ENCODE data around the gene LRGUK. TPM values are rescaled to one million over a fixed set of nuclear protein-coding genes. Genes with fewer than 3 reads are reported as not detected.

Gene LRGUK
- total and polyA plus RNA-seq, 2 donors (not counting 1 experiment from before 2014, with no cell fraction given) = 0.27 to 0.49 TPM

DNA sequence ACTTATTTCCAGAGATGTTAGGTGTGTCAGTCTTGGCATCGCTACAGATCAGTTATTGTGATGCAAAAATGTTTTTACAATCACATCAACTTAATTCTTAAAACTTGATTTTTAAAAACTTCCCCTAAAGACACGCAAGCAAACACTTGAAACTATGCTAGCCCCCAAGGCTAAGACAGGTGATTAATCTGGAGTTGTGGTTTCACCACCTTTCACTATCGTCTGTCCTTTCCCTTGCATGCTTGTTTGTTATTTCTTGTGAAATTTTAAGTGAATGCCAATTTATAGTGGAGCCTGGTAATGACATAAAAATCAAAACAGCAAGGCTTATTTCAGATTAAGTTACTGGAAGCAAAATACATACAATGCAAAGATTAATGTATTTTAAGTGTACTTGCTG is 119.2 kb downstream of the LRGUK start:
- no CpG with 5 or more reads among the region's 3 CpGs for WGBS (ENCODE audit: insufficient coverage)
- no peaks in the 10 kb centered on the region for H3K27me3 ChIP-seq (replicated peaks in 1 of 4; ENCODE audit: control extremely low read depth in 1 of 4, control insufficient read depth in 3 of 4, insufficient read depth in 4 of 4, low read length in 3 of 4)
- no peak overlapping the region for H3K4me3 ChIP-seq (ENCODE audit: control extremely low read depth in 1 of 5, extremely low read depth in 1 of 5, insufficient read depth in 1 of 5, low read depth in 2 of 5, low read length in 4 of 5)
- H3K9ac ChIP-seq (ENCODE audit: low read length) = no peak overlapping the region
- H3K27ac Mint-ChIP-seq = no peak overlapping the region
- no peaks in the 10 kb centered on the region for H3K4me1 ChIP-seq (ENCODE audit: control insufficient read depth in 2 of 2, insufficient read depth in 2 of 2, low read length in 2 of 2)
- ChIA-PET CTCF (no interaction called here), POLR2A (no interaction called here)
- H3K27me3 Mint-ChIP-seq = no peaks in the 10 kb centered on the region
- no peak overlapping the region for H3K27ac ChIP-seq (ENCODE audit: low read length in 2 of 2)
- no peak for DNase-seq
- H2AFZ ChIP-seq (ENCODE audit: insufficient read depth, low read depth, low read length, poor library complexity, severe bottlenecking) = no peak overlapping the region
- H3K79me2 ChIP-seq (ENCODE audit: control insufficient read depth, insufficient read depth, low read length) = no peaks in the 10 kb centered on the region
- no peaks in the 10 kb centered on the region for H4K20me1 ChIP-seq (ENCODE audit: control insufficient read depth, insufficient read depth, low read length, poor library complexity, severe bottlenecking)
- intact Hi-C loops (cut with micrococcal nuclease) = no loop called here
- no peak for ATAC-seq (ENCODE audit: low read depth)
- H3K9me3 Mint-ChIP-seq (ENCODE audit: insufficient read depth) = no peaks in the 10 kb centered on the region
- peaks cover 5% of the 10 kb centered on the region for H3K4me1 Mint-ChIP-seq
- H3K36me3 ChIP-seq (replicated peaks in 1 of 2; ENCODE audit: control extremely low read depth in 1 of 2, control insufficient read depth in 1 of 2, extremely low read depth in 1 of 2, insufficient read depth in 2 of 2, low read length in 1 of 2) = no peaks in the 10 kb centered on the region
- no peak overlapping the region for H3K4me3 Mint-ChIP-seq
- H3K9me3 ChIP-seq (ENCODE audit: control extremely low read depth in 1 of 3, control insufficient read depth in 2 of 3, insufficient read depth in 1 of 3, low read length in 2 of 3) = no peaks in the 10 kb centered on the region
- no peak for TF ChIP-seq CTCF (IDR thresholded peaks at IDR 0.05)
- TF ChIP-seq EZH2 (IDR thresholded peaks at IDR 0.05; ENCODE audit: borderline replicate concordance, insufficient read depth, low read depth, low read length, poor library complexity, severe bottlenecking) = no peak
- H3K4me2 ChIP-seq (replicated peaks; ENCODE audit: low read depth, low read length, poor library complexity, severe bottlenecking) = no peak overlapping the region

DNA sequence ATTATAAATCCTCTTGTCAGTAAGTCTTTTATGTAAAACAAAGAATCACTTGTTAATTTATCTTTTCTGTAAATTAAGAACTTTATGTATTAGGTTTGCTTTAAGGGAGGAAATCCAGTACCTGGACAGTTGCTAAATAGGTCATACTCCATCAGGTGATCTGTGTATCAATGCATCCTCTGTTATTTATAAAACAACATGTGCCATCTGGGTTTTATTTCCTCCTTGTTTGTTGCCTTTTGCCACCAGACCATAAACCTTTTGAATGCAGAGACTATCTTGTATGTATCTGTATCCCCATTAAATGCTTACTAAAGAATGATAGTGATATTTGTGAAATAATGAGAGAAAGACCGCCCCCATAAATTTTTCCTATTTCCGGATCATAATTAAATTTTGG is 119.6 kb downstream of the LRGUK start:
- Mint-ChIP-seq H3K4me3 (no peak overlapping the region), H3K27me3 (no peaks in the 10 kb centered on the region), H3K9me3 (ENCODE audit: insufficient read depth) (no peaks in the 10 kb centered on the region), H3K4me1 (peaks cover 5% of the 10 kb centered on the region), H3K27ac (no peak overlapping the region)
- Histone ChIP-seq H2AFZ (ENCODE audit: insufficient read depth, low read depth, low read length, poor library complexity, severe bottlenecking) (no peak overlapping the region), H3K79me2 (ENCODE audit: control insufficient read depth, insufficient read depth, low read length) (no peaks in the 10 kb centered on the region), H3K4me2 (replicated peaks; ENCODE audit: low read depth, low read length, poor library complexity, severe bottlenecking) (no peak overlapping the region), H3K27ac (ENCODE audit: low read length in 2 of 2) (no peak overlapping the region), H3K27me3 (replicated peaks in 1 of 4; ENCODE audit: control extremely low read depth in 1 of 4, control insufficient read depth in 3 of 4, insufficient read depth in 4 of 4, low read length in 3 of 4) (no peaks in the 10 kb centered on the region), H3K9me3 (ENCODE audit: control extremely low read depth in 1 of 3, control insufficient read depth in 2 of 3, insufficient read depth in 1 of 3, low read length in 2 of 3) (no peaks in the 10 kb centered on the region), H3K4me1 (ENCODE audit: control insufficient read depth in 2 of 2, insufficient read depth in 2 of 2, low read length in 2 of 2) (no peaks in the 10 kb centered on the region), H3K36me3 (replicated peaks in 1 of 2; ENCODE audit: control extremely low read depth in 1 of 2, control insufficient read depth in 1 of 2, extremely low read depth in 1 of 2, insufficient read depth in 2 of 2, low read length in 1 of 2) (no peaks in the 10 kb centered on the region), H4K20me1 (ENCODE audit: control insufficient read depth, insufficient read depth, low read length, poor library complexity, severe bottlenecking) (no peaks in the 10 kb centered on the region), H3K9ac (ENCODE audit: low read length) (no peak overlapping the region), H3K4me3 (ENCODE audit: control extremely low read depth in 1 of 5, extremely low read depth in 1 of 5, insufficient read depth in 1 of 5, low read depth in 2 of 5, low read length in 4 of 5) (no peak overlapping the region)
- intact Hi-C loops (cut with micrococcal nuclease) = no loop called here
- ChIA-PET CTCF (no interaction called here), POLR2A (no interaction called here)
- ATAC-seq (ENCODE audit: low read depth) = no peak
- TF ChIP-seq EZH2 (IDR thresholded peaks at IDR 0.05; ENCODE audit: borderline replicate concordance, insufficient read depth, low read depth, low read length, poor library complexity, severe bottlenecking) (no peak), CTCF (IDR thresholded peaks at IDR 0.05) (no peak)
- no CpG with 5 or more reads among the region's 2 CpGs for WGBS (ENCODE audit: insufficient coverage)
- DNase-seq = no peak
